Neural cell (in vitro differentiated cells): ENCODE measurements around the gene PEX5. TPM values are rescaled to one million over a fixed set of nuclear protein-coding genes. Genes with fewer than 3 reads are reported as not detected.

Experiments used
- H2AFZ ChIP-seq: fragments of 200-600, 300-800 bp; sonication (generic), shearing (Covaris generic); 2 replicates; pipeline ENCODE4 v1.6.0; 2014; ENCODE audit warnings: low read depth, mild to moderate bottlenecking, antibody characterized with exemption, low read length, moderate library complexity
- H3F3A ChIP-seq: fragments of 200-600 bp; shearing (Covaris generic); 2 replicates; pipeline ENCODE4 v1.6.1; 2016; ENCODE audit warnings: mild to moderate bottlenecking, moderate library complexity, mixed read lengths, antibody characterized with exemption, low read length; ENCODE audit not compliant: insufficient read depth, poor library complexity, severe bottlenecking
- H3K27ac ChIP-seq: fragments of 200-600, 300-800 bp; sonication (generic), shearing (Covaris generic); 2 replicates; pipeline ENCODE4 v1.5.1; 2014; ENCODE audit warnings: mild to moderate bottlenecking, low read length, moderate library complexity
- H3K27me3 ChIP-seq: fragments of 300-800, 200-600 bp; sonication (generic), shearing (Covaris generic); 2 replicates; pipeline ENCODE4 v1.6.0; 2014; ENCODE audit warnings: mild to moderate bottlenecking, low read depth, low read length, moderate library complexity; ENCODE audit not compliant: insufficient read depth
- H3K36me3 ChIP-seq: fragments of 300-800, 200-600 bp; sonication (generic), shearing (Covaris generic); 2 replicates; pipeline ENCODE4 v1.5.1; 2014; ENCODE audit warnings: mild to moderate bottlenecking, antibody characterized with exemption, low read length, moderate library complexity; ENCODE audit not compliant: insufficient read depth
- H3K4me2 ChIP-seq: fragments of 300-800, 200-600 bp; sonication (generic), shearing (Covaris generic); 2 replicates; pipeline ENCODE4 v1.6.0; 2014; ENCODE audit warnings: mild to moderate bottlenecking, low read length
- H3K4me3 ChIP-seq: fragments of 300-800, 200-600 bp; sonication (generic), shearing (Covaris generic); 2 replicates; pipeline ENCODE4 v1.5.1; 2014; ENCODE audit warnings: mild to moderate bottlenecking, low read length, moderate library complexity
- H3K79me2 ChIP-seq: fragments of 200-600 bp; shearing (Covaris generic); replicated peaks from 2 replicates; pipeline ENCODE4 v1.6.0; 2014; ENCODE audit warnings: mild to moderate bottlenecking, low read length, moderate library complexity; ENCODE audit not compliant: insufficient read depth
- H3K9ac ChIP-seq: fragments of 300-800, 200-600 bp; sonication (generic), shearing (Covaris generic); 2 replicates; pipeline ENCODE4 v1.6.1; 2016; ENCODE audit warnings: mild to moderate bottlenecking, low read length, mixed read lengths
- H3K9me2 ChIP-seq: fragments of 200-600 bp; shearing (Covaris generic); 2 replicates; pipeline ENCODE4 v1.6.1; 2016; ENCODE audit warnings: mild to moderate bottlenecking, low read length, mixed read lengths; ENCODE audit not compliant: insufficient read depth
- H3K9me3 ChIP-seq: fragments of 200-600, 300-800 bp; sonication (generic), shearing (Covaris generic); 2 replicates; pipeline ENCODE4 v1.6.1; 2016; ENCODE audit warnings: mild to moderate bottlenecking, mixed run types, low read length, moderate library complexity, mixed read lengths
- H4K20me1 ChIP-seq: fragments of 200-600 bp; shearing (Covaris generic); 2 replicates; pipeline ENCODE4 v1.6.1; 2016; ENCODE audit warnings: mild to moderate bottlenecking, mixed run types; ENCODE audit not compliant: insufficient read depth
- EP300 ChIP-seq: fragments of 450-650 bp; conservative IDR thresholded peaks from 2 replicates; pipeline ENCODE4 v1.6.1; 2014; ENCODE audit warnings: antibody characterized with exemption, mild to moderate bottlenecking, moderate library complexity; ENCODE audit not compliant: poor library complexity, severe bottlenecking
- EZH2 ChIP-seq: fragments of 200-600, 300-800 bp; shearing (Covaris generic), sonication (generic); IDR thresholded peaks from 2 replicates; pipeline ENCODE4 v1.6.1; 2014; ENCODE audit warnings: antibody characterized with exemption, low read length, borderline replicate concordance, mild to moderate bottlenecking; ENCODE audit not compliant: insufficient read depth, poor library complexity, severe bottlenecking
- POLR2AphosphoS5 ChIP-seq: IDR thresholded peaks from 2 replicates; pipeline ENCODE4 v1.6.1; 2012
- RAD21 ChIP-seq: fragments of 450-650 bp; conservative IDR thresholded peaks from 2 replicates; pipeline ENCODE4 v1.6.1; 2014; ENCODE audit warnings: antibody characterized with exemption, mild to moderate bottlenecking, moderate library complexity
- SMC3 ChIP-seq: fragments of 450-650 bp; conservative IDR thresholded peaks from 2 replicates; pipeline ENCODE4 v1.6.1; 2014; ENCODE audit warnings: antibody characterized with exemption, mild to moderate bottlenecking, moderate library complexity; ENCODE audit not compliant: poor library complexity
- TAF1 ChIP-seq: IDR thresholded peaks from 2 replicates; pipeline ENCODE4 v1.6.1; 2012; ENCODE audit warnings: low read depth
- polyA plus RNA-seq: library from polyadenylated mRNA; depleted of rRNA; stranded (reverse); fragments of >200 nt; gene quantifications from 2 replicates; pipeline ENCODE4 v1.2.3, GENCODE V29; 2014
- TF ChIP-seq, protein P1 (sequence below): IDR thresholded peaks from 2 replicates; pipeline ENCODE4 v1.6.1; 2012; ENCODE audit warnings: borderline replicate concordance
- TF ChIP-seq, protein P2 (sequence below): fragments of 450-650 bp; IDR thresholded peaks from 2 replicates; pipeline ENCODE4 v1.5.1; 2014; ENCODE audit warnings: antibody characterized with exemption, mild to moderate bottlenecking, moderate library complexity; ENCODE audit not compliant: poor library complexity, severe bottlenecking

PEX5 gene
- polyA plus RNA-seq, 1 donor from 2014 or later: 63.9 TPM

DNA sequence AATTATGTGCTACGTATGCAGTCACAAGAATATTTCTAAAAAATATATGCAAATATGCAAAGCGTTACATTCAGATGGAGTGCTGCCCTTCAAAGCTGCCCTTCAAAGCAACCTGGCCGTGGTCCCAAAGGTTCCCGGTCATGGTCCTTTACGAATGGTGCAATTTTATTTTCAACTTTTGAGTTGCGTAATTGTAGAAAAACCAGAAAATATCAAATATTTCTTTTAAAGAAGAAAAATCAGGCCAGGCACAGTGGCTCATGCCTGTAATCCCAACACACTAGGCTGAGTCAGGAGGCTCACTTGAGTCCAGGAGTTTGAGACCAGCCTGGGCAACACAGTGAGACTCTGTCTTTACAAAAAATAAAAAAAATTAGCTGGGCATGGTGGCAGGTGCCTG is 38.0 kb upstream of the PEX5 start:
- no peak overlapping the region for H3K27ac ChIP-seq
- no peaks in the 10 kb centered on the region for H3K79me2 ChIP-seq
- H3F3A ChIP-seq: no peaks in the 10 kb centered on the region
- no peaks in the 10 kb centered on the region for H3K27me3 ChIP-seq
- no peak overlapping the region for H2AFZ ChIP-seq
- no peaks in the 10 kb centered on the region for H3K9me2 ChIP-seq
- no peaks in the 10 kb centered on the region for H3K9me3 ChIP-seq
- H3K4me3 ChIP-seq: no peak overlapping the region
- no peak overlapping the region for H3K9ac ChIP-seq
- H3K36me3 ChIP-seq: peaks cover 27% of the 10 kb centered on the region
- no peak overlapping the region for H3K4me2 ChIP-seq
- H4K20me1 ChIP-seq: no peaks in the 10 kb centered on the region
- TF ChIP-seq EP300 (no peak), EZH2 (no peak), POLR2AphosphoS5 (no peak)
- TF ChIP-seq, protein P1, sequence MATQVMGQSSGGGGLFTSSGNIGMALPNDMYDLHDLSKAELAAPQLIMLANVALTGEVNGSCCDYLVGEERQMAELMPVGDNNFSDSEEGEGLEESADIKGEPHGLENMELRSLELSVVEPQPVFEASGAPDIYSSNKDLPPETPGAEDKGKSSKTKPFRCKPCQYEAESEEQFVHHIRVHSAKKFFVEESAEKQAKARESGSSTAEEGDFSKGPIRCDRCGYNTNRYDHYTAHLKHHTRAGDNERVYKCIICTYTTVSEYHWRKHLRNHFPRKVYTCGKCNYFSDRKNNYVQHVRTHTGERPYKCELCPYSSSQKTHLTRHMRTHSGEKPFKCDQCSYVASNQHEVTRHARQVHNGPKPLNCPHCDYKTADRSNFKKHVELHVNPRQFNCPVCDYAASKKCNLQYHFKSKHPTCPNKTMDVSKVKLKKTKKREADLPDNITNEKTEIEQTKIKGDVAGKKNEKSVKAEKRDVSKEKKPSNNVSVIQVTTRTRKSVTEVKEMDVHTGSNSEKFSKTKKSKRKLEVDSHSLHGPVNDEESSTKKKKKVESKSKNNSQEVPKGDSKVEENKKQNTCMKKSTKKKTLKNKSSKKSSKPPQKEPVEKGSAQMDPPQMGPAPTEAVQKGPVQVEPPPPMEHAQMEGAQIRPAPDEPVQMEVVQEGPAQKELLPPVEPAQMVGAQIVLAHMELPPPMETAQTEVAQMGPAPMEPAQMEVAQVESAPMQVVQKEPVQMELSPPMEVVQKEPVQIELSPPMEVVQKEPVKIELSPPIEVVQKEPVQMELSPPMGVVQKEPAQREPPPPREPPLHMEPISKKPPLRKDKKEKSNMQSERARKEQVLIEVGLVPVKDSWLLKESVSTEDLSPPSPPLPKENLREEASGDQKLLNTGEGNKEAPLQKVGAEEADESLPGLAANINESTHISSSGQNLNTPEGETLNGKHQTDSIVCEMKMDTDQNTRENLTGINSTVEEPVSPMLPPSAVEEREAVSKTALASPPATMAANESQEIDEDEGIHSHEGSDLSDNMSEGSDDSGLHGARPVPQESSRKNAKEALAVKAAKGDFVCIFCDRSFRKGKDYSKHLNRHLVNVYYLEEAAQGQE: no peak

DNA sequence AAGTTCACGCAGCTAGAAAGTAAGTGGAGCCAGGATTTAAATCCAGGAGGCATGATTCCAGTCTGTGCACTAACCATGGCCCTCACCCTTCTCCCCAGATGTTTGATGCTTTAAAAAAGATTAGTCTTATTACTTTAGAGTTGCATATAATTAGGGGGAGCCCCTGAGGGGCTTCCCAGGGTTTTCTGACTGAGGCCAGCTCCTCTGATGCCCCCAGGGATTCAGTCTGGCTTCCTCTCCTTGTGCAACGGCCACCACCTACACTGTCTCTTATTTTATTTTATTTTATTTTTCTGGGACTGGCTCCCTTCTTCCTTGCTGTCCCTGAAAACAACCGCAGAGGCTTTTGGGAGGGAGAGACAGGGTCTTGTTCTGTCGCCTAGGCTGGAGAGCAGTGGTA is 36.7 kb upstream of the PEX5 start:
- no peak overlapping the region for H3K4me3 ChIP-seq
- no peak overlapping the region for H3K27ac ChIP-seq
- H3K79me2 ChIP-seq: no peaks in the 10 kb centered on the region
- H2AFZ ChIP-seq: no peak overlapping the region
- H3K9me2 ChIP-seq: no peaks in the 10 kb centered on the region
- H3F3A ChIP-seq: no peaks in the 10 kb centered on the region
- no peaks in the 10 kb centered on the region for H4K20me1 ChIP-seq
- no peaks in the 10 kb centered on the region for H3K9me3 ChIP-seq
- peaks cover 22% of the 10 kb centered on the region for H3K36me3 ChIP-seq
- TF ChIP-seq RAD21 (no peak), TAF1 (no peak), EP300 (no peak), EZH2 (no peak), POLR2AphosphoS5 (no peak)
- TF ChIP-seq, protein P1: no peak
- H3K9ac ChIP-seq: no peak overlapping the region
- H3K27me3 ChIP-seq: no peaks in the 10 kb centered on the region
- H3K4me2 ChIP-seq: no peak overlapping the region

DNA sequence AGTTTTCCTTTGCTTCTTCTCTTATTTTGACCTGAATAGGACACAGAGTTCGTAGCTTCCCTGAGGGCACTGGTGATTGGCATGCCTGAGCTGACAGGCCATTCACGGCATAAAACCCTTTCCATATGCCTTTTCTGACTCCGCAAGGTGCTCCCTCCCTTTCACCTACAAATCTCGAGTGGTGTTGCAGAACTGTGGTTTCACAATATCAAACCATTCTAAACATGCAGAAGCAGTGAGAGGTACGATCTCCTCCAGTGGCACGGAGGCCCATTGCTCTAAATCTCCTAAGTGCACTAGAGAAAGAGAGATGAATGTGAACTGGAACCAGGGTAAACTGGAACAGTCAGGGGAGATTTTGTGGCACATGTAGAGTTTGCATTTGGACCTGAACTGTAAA is 35.4 kb upstream of the PEX5 start:
- Histone ChIP-seq H4K20me1 (no peaks in the 10 kb centered on the region), H3K79me2 (no peaks in the 10 kb centered on the region), H3F3A (no peaks in the 10 kb centered on the region), H3K4me2 (no peak overlapping the region), H3K9me3 (no peaks in the 10 kb centered on the region), H3K9me2 (no peaks in the 10 kb centered on the region), H3K4me3 (no peak overlapping the region), H3K27me3 (no peaks in the 10 kb centered on the region), H3K36me3 (peaks cover 14% of the 10 kb centered on the region), H3K9ac (no peak overlapping the region), H3K27ac (no peak overlapping the region), H2AFZ (no peak overlapping the region)
- TF ChIP-seq, protein P1: no peak
- no peak for TF ChIP-seq TAF1
- no peak for TF ChIP-seq SMC3
- no peak for TF ChIP-seq EZH2
- no peak for TF ChIP-seq RAD21
- TF ChIP-seq, protein P2, sequence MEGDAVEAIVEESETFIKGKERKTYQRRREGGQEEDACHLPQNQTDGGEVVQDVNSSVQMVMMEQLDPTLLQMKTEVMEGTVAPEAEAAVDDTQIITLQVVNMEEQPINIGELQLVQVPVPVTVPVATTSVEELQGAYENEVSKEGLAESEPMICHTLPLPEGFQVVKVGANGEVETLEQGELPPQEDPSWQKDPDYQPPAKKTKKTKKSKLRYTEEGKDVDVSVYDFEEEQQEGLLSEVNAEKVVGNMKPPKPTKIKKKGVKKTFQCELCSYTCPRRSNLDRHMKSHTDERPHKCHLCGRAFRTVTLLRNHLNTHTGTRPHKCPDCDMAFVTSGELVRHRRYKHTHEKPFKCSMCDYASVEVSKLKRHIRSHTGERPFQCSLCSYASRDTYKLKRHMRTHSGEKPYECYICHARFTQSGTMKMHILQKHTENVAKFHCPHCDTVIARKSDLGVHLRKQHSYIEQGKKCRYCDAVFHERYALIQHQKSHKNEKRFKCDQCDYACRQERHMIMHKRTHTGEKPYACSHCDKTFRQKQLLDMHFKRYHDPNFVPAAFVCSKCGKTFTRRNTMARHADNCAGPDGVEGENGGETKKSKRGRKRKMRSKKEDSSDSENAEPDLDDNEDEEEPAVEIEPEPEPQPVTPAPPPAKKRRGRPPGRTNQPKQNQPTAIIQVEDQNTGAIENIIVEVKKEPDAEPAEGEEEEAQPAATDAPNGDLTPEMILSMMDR: no peak
- no peak for TF ChIP-seq EP300
- TF ChIP-seq POLR2AphosphoS5: no peak
